Suprapubic skin (tissue), 4 donors: ENCODE results near the gene SLC9A9. TPM values are rescaled to one million over a fixed set of nuclear protein-coding genes. Genes with fewer than 3 reads are reported as not detected.

Source experiments
- DNase-seq, 2 donors: peaks; one replicate each; pipeline ENCODE4 v3.0.0-alpha.2; 2019; ENCODE audit warnings: low spot score in 2 of 2
- H3K27ac ChIP-seq: fragments of 200-600 bp; sonication (generic); one replicate; pipeline ENCODE4 v1.5.1; 2019
- H3K27me3 ChIP-seq: fragments of 200-600 bp; sonication (generic); one replicate; pipeline ENCODE4 v1.5.1; 2019
- H3K36me3 ChIP-seq: fragments of 200-600 bp; sonication (generic); one replicate; pipeline ENCODE4 v1.5.1; 2019
- H3K4me1 ChIP-seq: fragments of 200-600 bp; sonication (generic); one replicate; pipeline ENCODE4 v1.5.1; 2019
- H3K4me3 ChIP-seq: fragments of 200-600 bp; sonication (generic); one replicate; pipeline ENCODE4 v1.5.1; 2019; ENCODE audit warnings: mild to moderate bottlenecking
- H3K9me3 ChIP-seq: fragments of 200-600 bp; sonication (generic); one replicate; pipeline ENCODE4 v1.5.1; 2019
- CTCF ChIP-seq, 2 donors: fragments of 200-600 bp in 1 of 2; fragments of 450-650 bp in 1 of 2; sonication (generic) in 1 of 2; IDR thresholded peaks; one replicate each; pipeline ENCODE4 v1.5.1; 2016 to 2019; ENCODE audit warnings: antibody characterized with exemption in 2 of 2, mild to moderate bottlenecking in 1 of 2, moderate library complexity in 1 of 2
- EP300 ChIP-seq: sonication (generic); formaldehyde crosslinking; IDR thresholded peaks from one replicate; pipeline ENCODE4 v1.6.1; 2017; ENCODE audit warnings: antibody characterized with exemption
- POLR2A ChIP-seq, 2 donors: fragments of 450-650 bp; IDR thresholded peaks; one replicate each; pipeline ENCODE4 v1.6.1; 2017; ENCODE audit warnings: antibody characterized with exemption in 2 of 2, mild to moderate bottlenecking in 2 of 2, moderate library complexity in 2 of 2
- POLR2AphosphoS5 ChIP-seq, 3 donors: sonication (generic); formaldehyde crosslinking; IDR thresholded peaks; one replicate each; pipeline ENCODE4 v1.6.1; 2017; ENCODE audit warnings: antibody characterized with exemption in 3 of 3
- WGBS: methylation state at CpG from one replicate; pipeline ENCODE4 v1.1.5; 2018; 5-methylcytosine and 5-hydroxymethylcytosine counted together
- total RNA-seq, 4 donors: library from RNA; depleted of rRNA; stranded (reverse); fragments of >200 nt; gene quantifications; one replicate each; pipeline ENCODE4 v1.1.0, GENCODE V29; 2016

The SLC9A9 gene
- total RNA-seq, 4 donors from 2014 or later = 16.6 to 51.0 (median 30.0) TPM

GRCh38 chr3:143686638-143687197, 161.6 kb downstream of the SLC9A9 start:
- no peaks in the 10 kb centered on the region for H3K36me3 ChIP-seq
- H3K9me3 ChIP-seq = no peaks in the 10 kb centered on the region
- H3K27me3 ChIP-seq = no peaks in the 10 kb centered on the region
- no peak for DNase-seq
- WGBS = 78% methylated on average over 5 of the region's 5 CpGs
- no peak overlapping the region for H3K27ac ChIP-seq
- H3K4me1 ChIP-seq = no peaks in the 10 kb centered on the region
- H3K4me3 ChIP-seq = no peak overlapping the region
- no peak for TF ChIP-seq POLR2A (IDR thresholded peaks at IDR 0.05)
- TF ChIP-seq EP300 = no peak
- TF ChIP-seq CTCF (IDR thresholded peaks at IDR 0.05) = no peak
- TF ChIP-seq POLR2AphosphoS5 (IDR thresholded peaks at IDR 0.05) = no peak

- Histone ChIP-seq H3K4me1 (no peaks in the 10 kb centered on the region), H3K27me3 (no peaks in the 10 kb centered on the region), H3K36me3 (no peaks in the 10 kb centered on the region), H3K9me3 (no peaks in the 10 kb centered on the region), H3K27ac (no peak overlapping the region), H3K4me3 (no peak overlapping the region)
- DNase-seq = no peak
- 34% methylated on average over 1 of the region's 1 CpG for WGBS
- TF ChIP-seq CTCF (IDR thresholded peaks at IDR 0.05) (no peak), EP300 (no peak), POLR2A (IDR thresholded peaks at IDR 0.05) (no peak), POLR2AphosphoS5 (IDR thresholded peaks at IDR 0.05) (no peak)
Measured at GRCh38 chr3:143685491-143685890, 162.8 kb downstream of the SLC9A9 start.

GRCh38 chr3:143677430-143677829, 170.8 kb downstream of the SLC9A9 start:
- H3K27ac ChIP-seq = no peak overlapping the region
- H3K4me3 ChIP-seq = no peak overlapping the region
- no peak for DNase-seq
- no peaks in the 10 kb centered on the region for H3K36me3 ChIP-seq
- no peaks in the 10 kb centered on the region for H3K27me3 ChIP-seq
- no peak for TF ChIP-seq POLR2A (IDR thresholded peaks at IDR 0.05)
- no peak for TF ChIP-seq CTCF (IDR thresholded peaks at IDR 0.05)
- TF ChIP-seq EP300 = no peak
- no peak for TF ChIP-seq POLR2AphosphoS5 (IDR thresholded peaks at IDR 0.05)
- no peaks in the 10 kb centered on the region for H3K4me1 ChIP-seq
- H3K9me3 ChIP-seq = no peaks in the 10 kb centered on the region

- Histone ChIP-seq H3K27me3 (no peaks in the 10 kb centered on the region), H3K27ac (no peak overlapping the region), H3K9me3 (no peaks in the 10 kb centered on the region), H3K4me3 (no peak overlapping the region), H3K4me1 (no peaks in the 10 kb centered on the region), H3K36me3 (no peaks in the 10 kb centered on the region)
- 81% methylated on average over 3 of the region's 3 CpGs for WGBS
- DNase-seq = no peak
- TF ChIP-seq POLR2A (IDR thresholded peaks at IDR 0.05) (no peak), POLR2AphosphoS5 (IDR thresholded peaks at IDR 0.05) (no peak), EP300 (no peak), CTCF (IDR thresholded peaks at IDR 0.05) (no peak)
Measured at GRCh38 chr3:143676747-143677146, 171.5 kb downstream of the SLC9A9 start.

- H3K27ac ChIP-seq = no peak overlapping the region
- DNase-seq = no peak
- WGBS = 95% methylated on average over 6 of the region's 6 CpGs
- no peaks in the 10 kb centered on the region for H3K9me3 ChIP-seq
- H3K27me3 ChIP-seq = no peaks in the 10 kb centered on the region
- H3K4me3 ChIP-seq = no peak overlapping the region
- H3K4me1 ChIP-seq = no peaks in the 10 kb centered on the region
- H3K36me3 ChIP-seq = no peaks in the 10 kb centered on the region
- TF ChIP-seq CTCF (IDR thresholded peaks at IDR 0.05) = no peak
- no peak for TF ChIP-seq POLR2AphosphoS5 (IDR thresholded peaks at IDR 0.05)
- TF ChIP-seq EP300 = no peak
- no peak for TF ChIP-seq POLR2A (IDR thresholded peaks at IDR 0.05)
Measured at GRCh38 chr3:143676021-143676420, 172.2 kb downstream of the SLC9A9 start.
